GM18867 (cell line): ENCODE results near the gene NUP153.
"Not testable (repeated sequence)": the region's sequence is repeated elsewhere in the genome, so short reads cannot be mapped to it uniquely, and the experiment has no call there.

ENCODE experiments used
- ATAC-seq: cut with Tn5 transposase; IDR thresholded peaks from one replicate; pipeline ENCODE4 v1.9.1; 2021; ENCODE audit warnings: mild to moderate bottlenecking, moderate library complexity; ENCODE audit not compliant: unreplicated experiment

Gene NUP153

DNA sequence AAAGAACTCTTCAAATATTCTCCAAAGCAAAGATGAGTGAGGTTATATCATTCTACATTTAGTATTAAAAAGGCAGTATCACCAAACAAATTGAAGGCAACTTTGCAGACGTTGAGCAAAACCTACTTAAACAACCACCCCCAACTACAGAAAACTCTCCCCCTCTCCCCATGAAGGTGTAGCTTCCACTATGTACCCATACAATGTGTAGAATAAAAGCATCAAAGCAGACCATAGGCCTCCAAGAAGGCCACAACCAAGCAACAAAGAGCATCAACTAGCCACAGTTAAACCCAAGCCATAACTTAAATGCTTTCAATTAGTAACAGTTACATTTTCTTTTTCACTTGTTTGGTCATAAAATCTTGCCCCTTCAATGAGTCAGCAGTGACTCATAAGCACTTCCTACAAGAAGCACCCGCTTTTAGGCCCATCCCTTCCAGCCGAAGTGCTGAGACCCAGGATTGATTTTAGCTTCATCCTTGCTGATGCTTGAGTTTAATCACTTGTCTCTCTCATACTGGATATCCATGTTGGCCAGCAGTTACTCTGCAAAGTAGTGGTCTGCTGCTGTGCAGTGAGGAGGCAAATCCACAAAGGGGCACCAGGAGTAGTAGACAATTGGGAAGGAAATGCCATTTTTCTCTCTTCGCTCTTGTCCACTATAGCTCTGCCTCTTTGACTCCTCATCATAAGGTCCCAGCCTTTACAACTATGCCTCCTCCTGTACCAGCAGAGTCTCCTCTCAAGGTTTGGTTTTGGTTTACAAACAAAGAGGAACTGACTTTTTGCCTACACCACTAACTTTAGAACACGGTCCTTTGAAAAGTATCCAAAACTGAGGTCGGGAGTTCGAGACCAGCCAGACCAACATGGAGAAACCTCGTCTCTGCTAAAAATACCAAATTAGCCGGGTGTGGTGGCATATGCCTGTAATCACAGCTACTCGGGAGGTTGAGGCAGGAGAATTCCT is 8.4 kb upstream of the NUP153 start:
- ATAC-seq = peak; percentile 88

DNA sequence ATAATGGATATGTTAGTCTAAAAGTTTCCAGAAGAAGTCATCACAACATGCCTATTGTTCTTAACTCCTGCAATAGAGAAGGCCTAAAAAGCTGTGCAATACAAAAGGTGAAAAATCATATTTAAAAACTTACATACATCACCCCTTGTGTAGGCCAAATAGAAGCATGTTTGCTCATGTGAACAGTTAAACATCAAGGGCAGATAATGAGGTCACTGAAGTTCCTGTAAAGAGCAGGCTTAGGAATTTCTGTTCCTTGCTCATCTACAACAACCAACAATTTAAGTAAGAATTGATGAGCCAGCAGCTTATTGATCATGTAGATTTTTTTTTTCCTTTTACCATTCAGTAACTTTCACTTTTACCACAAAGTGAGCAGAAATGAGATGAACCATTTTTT is 7.5 kb upstream of the NUP153 start:
- ATAC-seq = no peak

DNA sequence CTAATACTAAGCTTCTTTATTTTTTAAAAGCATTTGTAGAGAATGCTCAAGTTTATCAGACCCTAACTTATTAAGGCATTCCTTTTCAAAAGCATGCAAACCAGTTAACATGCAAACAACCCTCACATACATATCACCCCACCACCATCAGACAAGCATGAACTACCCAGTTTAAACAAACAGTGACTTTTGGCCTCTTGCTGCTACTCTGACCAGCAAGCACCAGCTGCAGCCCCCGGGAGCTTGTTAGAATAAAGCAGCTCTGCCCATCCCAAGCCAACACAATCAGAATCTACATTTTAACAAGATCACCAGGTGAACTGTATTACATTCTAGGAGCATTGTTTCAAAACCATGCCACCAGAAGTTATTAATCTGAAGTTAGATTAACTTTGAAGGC is 5.9 kb upstream of the NUP153 start:
- ATAC-seq = no peak

DNA sequence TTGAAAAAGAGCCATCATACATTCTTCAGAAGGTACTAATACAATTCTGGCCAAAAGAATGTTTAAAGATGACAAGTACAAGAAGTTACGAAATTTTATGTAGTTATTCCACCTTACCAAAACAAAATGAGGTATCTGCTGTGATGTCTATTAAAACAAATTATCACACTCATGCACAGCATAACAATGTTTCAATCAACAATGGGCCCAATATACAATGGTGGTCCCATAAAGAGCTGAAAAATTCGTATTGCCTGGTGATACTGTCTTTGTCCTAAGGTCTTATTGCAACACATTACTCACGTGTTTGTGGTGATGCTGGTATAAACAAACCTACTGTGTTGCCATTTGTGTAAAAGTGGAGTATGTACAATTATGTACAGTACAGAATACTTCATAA is 3.6 kb upstream of the NUP153 start:
- ATAC-seq = no peak

DNA sequence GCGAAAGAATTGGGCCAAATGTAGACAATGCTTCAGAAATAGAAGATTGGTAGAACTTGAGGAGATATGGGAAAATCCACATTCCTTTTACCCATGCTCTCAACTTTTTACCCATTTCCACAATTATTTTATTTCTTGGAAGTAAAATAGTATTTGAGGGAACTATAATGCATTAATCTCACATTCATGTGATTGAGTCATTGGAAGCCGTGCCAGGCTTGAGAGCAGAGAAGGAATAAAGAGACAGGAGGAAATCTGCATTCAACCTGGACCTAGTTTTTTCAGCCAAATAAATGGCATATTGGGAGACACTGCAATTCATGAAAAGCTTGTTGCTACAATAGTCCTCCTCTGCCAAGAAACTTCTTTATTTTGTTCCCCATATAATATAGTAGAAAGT is 2.8 kb upstream of the NUP153 start:
- ATAC-seq = no peak

DNA sequence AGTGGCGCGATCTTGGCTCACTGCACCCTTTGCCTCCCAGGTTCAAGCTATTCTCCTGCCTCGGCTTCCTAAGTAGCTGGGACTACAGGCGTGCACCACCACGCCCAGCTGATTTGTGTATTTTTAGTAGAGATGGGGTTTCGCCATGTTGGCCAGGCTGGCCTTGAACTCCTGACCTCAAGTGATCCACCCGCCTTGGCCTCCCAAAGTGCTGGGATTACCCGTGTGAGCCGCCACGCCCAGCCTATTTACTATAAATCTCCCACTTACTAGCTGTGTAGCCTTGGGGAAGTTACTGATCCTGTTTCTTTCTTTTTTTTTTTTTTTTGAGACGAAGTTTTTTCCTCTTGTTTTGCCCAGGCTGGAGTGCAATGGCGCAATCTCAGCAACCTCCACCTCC is 1.3 kb upstream of the NUP153 start:
- ATAC-seq = not testable (repeated sequence)

DNA sequence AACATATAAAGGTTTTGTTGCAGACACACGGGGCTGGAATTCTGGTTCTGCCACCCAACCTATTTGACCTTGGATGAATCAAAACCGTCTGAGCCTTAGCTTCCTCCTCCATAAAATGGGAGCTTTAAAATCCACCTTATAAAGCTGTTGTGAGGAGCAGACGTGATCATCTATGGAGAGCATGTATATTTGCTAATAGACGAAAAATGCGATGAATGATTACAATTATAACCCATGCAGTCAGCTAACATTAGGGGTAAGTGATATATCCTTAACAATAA is 586 bp upstream of the NUP153 start:
- ATAC-seq = no peak

DNA sequence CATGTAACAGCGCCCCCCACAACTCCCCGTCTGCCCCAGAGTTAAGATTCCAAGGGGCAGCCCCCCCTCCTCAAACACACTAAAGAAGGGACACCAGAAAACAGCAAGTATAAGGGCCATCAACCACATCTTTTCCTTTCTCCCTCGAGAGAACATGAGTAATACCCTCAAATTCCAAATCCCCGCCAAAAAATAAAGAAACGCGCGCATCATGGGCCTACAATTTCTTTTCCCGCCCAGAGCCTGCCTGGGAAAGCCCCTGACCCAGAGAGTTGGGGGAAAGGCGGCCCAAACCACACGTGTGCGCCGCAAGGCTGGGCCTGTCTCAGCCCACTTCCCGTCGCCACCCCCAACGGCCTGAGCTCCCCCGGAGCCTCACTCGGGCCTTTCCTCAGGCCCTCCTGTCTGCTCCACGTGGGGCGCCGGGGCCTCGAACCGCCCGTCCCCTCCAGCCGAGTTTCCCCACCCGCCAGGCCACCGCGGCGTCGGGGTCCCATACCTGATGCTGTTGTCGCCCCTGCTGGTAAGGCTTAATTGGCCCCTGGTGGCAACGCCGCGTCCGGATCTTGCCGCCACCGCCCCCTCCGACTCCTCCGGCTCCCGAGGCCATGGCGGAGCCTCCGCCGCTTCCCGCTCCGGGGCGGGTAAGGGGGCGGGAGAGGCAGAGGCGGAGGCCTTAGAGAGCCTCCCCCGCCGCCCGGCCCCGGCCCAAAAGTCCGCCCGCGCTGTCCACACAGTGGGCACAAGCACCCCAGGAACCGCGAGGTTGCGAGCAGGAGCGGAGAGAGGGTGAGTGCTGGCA is 746 bp downstream of the NUP153 start:
- ATAC-seq = peak; percentile 55

DNA sequence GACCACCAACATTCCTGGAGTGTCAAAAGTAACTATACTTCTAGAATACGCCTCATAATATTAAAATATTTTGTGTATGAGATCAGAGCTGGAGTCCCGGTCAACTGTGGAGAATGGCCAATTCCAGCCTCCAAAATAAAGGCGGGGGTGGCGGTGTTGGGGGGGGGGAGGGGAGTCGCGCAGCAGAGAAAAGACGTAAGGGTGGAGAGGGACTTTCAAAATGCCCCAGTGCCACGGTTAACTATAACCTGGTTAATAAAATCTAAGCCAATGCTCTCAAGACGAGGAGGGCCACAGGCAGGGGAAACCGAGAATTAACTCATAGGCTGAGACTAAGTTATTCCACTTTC is 1.3 kb downstream of the NUP153 start:
- no peak for ATAC-seq

DNA sequence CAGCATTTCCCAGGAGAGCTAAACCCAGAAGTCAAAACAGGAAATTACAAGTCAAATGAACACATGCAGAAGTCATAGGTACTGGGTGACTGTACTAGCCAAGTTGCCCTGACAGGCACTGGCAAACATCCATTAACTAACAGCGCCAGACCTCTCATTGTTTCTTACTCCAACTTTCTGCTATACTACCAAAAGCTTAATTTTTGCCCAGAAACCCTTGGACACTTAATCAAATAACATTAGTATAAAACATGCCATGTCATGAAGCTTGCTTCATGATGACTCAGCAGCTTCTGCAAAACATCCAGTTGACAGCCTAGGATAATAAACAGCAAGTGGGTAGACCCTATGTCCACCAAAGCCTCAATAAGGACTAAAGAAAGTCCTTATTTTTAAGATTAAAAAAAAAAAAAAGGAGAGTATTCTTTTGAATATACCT is 3.5 kb downstream of the NUP153 start:
- ATAC-seq = no peak

DNA sequence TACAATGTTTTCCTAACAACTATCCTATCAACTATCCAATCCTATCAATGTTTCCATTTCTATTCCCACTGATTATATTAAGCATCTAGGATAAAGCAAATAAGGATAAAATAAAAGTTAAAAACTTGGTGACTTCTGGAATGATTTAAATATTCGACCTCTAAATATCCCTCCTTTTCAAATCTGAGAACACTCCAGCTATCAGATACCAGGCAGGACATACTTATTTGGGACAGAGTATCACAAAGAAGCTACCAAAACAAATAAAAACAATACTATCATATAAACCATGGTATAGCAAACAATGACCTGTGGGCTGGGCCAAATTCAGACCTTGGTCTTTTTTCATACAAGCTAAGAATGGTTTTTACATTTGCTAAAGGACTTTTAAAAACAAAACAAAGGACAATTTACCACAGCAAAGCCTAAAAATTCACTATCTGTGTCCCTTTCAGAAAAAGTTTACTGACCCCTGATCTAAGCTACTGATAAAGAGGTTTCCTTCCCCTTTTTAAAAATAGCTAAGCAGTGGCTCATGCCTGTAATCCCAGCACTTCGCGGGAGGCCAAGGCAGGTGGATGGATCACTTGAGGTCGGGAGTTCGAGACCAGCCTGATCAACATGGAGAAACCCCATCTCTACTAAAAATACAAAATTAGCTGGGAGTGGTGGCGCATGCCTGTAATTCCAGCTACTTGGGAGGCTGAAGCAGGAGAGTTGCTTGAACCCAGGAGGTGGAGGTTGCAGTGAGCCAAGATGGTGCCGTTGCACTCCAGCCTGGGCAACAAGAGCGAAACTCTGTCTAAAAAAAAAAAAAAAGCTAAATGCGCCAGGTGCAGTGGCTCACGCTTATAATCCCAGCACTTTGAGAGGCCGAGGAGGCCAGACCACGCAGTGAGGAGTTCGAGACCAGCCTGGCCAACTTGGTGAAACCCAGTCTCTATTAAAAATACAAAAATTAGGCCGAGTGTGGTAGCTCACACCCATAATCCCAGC is 6.0 kb downstream of the NUP153 start:
- ATAC-seq = no peak

DNA sequence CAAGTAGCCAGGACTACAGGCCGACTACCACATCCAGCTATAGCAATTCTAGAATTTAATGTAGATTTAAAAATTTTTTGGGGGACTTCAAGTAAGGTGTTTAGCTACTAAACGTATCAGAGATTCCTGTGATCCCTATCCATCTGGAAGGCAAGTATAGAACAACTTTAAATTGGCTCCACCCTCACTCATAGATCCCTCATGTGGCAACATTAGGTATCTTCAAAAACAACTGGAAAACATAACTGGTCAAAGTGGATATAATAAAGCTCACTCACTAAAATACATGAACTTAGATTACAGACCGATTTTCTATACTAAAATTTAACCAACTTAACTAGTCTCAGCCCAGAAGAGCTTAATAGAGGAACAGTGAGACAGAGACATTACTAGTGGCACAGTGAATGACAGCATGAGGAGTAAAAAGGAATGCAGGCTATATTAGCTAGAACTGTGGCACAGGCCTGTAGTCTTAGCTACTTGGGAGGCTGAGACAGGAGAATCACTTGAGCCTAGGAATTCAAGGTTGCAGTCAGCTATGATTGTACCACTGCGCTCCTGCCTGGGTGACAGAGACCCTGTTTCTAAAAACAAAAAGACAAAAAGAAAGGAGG is 14.7 kb downstream of the NUP153 start:
- ATAC-seq = no peak

DNA sequence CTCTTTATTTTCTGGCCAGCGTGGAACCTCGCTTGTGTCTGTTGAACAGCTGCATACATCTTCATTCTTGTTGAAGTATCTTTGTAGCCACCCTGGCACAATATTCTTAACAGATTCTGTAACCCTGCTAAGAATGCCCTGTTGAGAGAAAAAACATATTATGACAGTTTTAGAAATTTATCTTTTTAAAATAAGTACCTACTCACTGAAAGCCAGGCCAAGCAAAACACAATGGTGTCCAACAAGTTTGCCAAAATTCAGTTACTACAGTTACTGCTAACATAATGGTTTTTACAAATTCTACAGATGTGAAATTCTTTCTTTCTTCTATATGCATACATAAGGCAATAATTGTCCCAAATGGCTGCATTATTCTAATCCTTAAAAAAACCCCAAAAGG is 18.2 kb downstream of the NUP153 start:
- ATAC-seq = no peak

DNA sequence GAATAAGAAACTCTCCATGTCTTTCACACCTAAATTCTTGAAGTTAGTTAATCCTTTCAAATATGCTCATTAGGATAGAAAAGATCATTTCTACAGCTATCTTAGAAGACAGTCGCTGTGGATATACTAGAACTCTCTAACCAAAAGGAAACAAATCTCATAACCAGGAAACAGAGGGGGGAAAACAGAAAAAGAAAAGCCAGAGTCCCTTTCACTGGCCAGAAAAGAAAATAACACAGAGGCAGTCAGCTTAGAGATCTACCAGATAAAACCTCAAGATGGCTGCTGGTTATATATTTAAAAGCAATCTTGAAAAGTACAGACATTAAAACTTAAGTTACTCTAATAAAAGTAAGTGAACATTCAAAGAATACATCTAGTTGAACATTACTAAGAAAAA is 19.6 kb downstream of the NUP153 start:
- ATAC-seq = no peak

DNA sequence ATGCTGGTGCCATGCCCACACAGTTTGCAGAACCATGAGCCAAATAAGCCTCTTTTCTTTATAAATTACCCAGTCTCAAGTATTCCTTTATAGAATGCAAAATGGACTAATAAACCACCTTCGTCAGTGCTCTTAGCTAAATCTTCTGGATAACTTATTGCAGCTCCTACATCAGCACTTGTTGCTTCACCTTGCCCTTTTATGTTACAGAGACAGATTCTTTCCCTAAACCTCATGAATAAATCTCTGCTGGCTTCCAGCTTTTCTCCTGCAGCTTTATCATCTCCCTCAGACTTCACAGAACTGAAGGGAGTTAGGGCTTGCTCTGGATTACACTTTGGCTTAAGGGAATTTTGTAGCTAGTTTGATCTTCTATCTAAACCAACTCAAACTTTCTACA is 22.6 kb downstream of the NUP153 start:
- ATAC-seq = no peak

DNA sequence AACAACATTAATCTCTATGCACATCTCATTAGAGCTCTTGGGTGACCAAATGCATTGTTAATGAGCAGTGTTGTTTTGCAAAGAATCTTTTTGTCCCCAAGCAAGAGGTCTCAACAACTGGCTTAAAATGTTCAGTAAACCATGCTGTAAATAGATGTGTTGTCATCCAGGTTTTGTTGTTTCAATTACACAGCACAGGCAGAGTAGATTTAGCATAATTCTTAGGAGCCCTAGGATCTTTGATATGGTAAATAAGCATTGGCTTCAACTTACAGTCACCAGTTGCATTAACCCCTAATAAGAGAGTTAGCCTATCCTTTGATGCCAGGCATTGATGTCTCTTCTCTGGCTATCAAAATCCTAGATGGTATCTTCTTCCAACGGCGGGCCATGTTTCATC is 23.3 kb downstream of the NUP153 start:
- ATAC-seq = no peak

DNA sequence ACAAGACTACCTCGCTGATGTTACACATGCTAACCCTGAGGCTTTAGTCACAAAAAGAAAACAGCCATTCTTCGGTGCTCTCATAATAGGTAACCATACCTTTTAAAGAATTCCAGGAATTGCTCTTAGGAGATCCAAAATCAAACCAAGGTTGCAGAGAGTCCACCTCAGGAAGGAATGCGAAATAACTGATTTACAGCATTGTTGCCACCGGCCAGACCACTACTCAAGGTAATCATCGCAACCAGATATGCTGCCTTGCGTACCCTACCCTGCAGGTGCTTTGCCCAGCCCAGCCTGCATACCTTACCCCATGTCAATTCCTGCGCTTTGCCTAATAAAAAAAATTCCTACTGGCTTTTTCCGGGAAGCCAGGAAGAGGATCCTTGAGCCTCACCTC is 27.0 kb downstream of the NUP153 start:
- no peak for ATAC-seq

DNA sequence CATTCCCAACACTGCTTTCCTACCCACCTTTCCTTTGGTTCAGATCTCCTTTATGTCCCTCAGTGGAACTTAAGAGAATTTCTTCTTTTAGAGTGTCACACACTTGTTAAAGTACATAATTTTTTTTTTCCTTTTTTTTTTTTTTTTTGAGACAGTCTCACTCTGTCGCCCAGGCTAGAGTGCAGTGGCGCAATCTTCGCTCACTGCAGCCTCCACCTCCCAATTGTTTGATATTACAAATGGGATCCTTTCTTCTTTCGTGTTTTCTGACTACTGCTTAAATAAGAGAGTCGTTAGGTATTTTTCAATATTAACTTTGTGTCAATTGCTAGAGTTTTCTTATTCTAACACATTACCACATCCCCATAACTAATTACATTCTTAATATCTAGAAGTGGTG is 29.1 kb downstream of the NUP153 start:
- ATAC-seq = no peak

DNA sequence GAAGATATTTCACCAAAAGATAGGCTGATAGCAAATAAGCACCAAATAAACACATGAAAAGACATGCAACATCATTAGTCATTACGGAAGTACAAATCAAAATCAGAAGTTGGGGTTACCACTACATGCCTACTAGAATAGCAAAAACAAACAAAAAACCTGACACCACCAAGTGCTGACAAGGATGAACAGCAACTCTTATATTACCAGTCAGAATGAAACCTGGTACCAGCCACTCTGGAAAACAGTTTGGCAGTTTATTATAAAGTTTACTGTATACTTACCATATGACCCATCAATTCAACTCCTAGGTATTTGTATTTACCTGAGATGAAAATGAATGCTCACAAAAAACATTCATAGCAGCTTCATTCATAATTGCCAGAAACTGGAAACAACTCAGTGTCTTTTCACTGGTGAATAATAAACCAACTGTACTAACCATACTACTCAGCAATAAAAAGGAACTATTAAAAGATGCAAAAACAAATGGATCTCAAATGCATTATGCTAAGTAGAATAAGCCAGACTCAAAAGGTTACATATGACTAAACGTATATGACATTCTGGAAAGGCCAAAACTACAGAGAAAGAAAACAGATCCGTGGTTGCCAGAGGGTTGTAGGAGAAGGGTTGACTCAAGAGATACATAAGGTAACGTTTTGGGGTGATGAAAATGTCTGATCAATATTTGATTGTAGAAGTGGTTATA is 33.0 kb downstream of the NUP153 start:
- peak; percentile 79 for ATAC-seq

DNA sequence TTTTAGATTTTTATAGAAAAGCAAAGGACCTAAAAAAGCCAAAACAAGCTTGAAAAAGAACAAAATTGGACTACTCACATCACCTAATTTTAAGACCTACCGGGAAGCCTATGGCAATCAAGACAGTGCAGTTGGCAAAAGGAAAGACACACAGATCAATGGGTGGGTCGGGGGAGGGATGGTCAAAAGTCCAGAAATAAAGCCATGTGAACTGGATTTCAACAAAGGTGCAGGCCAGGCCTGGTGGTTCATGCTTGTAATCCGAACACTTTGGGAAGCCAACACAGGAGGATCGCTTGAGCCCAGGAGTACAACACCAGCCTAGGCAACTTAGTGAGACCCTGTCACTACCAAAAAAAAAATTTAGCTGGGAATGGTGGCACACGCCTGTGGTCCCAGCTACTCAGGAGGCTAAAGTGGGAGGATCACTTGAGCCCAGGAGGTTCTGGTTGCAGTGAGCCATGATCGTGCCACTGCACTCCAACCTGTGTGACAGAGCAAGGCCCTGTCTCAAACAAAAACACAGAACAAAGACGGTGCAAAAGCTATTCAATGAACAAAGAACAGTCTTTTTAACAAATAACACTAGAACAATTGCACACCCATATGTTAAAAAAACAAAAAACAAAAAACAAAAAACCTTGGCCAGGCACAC is 34.5 kb downstream of the NUP153 start:
- no peak for ATAC-seq
